DMS79 treated with DMSO at 0.1 percent for 48 hours (cell line): Measurements from ENCODE around the gene MPPED2.

Source experiments
- DNase-seq: peaks from one replicate; lab custom pipeline; 2025; lab: John Stamatoyannopoulos, UW

MPPED2 gene

DNA sequence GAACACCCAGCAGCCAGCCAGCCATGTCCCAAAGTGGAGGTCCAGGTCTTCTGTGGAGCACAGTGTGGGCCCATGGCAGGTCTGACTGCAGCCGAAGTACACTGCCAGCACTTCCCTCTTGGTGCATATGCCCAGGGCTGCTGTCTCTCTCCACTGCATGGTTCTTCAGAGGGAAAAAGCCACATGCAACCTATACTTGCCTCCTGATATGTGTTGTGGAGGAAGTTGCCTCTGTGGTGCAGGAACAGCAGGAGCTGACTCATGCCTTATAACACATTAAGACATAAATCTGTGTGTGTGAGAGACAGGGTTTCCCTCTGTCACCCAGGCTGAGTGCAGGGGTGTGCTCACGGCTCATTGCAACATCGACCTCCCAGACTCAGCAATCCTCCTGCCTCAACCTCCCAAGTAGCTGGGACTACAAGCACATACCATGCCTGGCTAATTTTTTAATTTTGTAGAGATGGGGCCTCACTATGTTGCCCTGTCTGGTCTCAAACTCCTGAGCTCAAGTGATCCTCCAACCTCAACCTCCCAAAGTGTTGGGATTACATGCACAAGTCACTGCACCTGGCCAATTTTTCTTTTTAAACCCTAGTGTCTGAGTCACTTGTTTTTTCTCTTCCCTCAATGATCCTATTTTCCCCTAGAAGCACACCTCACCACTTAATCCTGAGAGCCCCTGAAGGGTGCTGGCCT is 98.8 kb downstream of the MPPED2 start:
- DNase-seq = no peak

DNA sequence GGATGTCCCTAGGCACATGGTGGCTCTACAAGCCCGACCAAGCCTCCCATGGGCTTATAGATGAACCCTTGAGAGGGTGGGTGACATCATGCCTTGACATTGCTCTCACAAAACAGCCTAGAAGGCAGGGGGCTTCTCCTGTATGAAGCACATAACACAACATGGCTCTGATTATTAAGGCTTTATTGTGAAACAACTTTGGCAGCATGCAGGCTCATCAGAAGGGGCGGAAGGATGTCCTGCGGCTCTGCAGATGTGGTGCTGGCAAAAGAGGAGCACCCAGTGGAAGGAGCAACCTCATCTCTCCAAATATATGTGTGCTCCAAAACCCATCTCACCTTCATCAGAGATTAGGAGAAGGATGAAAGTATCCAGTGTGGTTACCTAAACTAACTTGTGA is 100.4 kb downstream of the MPPED2 start:
- DNase-seq = no peak

DNA sequence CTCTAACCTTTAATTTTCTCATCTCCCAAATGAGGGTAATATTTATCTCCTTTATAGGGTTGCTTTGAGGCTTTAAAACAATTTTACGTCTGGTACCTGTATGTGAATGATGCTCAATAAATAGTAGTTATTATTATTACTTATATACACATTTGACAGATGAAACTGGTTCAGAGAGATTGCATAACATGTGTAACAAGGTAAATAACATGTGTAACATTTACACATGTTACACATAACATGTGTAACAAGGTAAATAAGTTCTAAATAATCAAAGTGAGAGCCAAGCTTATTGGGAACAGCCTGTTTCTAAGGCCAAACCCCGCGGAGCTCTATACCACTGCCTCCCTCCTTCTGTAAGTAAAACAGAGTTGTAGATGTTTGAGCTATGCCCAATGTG is 100.9 kb downstream of the MPPED2 start:
- DNase-seq = no peak

DNA sequence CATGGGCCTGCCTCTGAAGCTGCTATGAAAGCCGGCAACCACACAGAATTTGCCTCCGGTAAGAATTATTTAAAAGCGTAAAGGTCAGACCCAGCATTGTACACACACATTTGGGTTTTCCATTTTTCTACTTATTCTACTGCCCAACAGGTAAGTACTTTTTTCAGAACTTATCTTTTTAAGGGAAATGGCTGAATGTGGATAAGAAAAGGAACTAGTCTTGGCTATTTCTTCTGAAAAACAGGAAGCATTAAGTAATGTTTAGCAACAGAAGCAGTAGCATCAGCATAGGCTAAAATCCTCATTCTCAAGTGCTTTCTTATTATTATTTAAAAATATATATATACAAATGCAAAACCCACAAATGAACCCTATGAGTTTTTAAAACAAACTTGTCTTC is 103.1 kb downstream of the MPPED2 start:
- DNase-seq = no peak

DNA sequence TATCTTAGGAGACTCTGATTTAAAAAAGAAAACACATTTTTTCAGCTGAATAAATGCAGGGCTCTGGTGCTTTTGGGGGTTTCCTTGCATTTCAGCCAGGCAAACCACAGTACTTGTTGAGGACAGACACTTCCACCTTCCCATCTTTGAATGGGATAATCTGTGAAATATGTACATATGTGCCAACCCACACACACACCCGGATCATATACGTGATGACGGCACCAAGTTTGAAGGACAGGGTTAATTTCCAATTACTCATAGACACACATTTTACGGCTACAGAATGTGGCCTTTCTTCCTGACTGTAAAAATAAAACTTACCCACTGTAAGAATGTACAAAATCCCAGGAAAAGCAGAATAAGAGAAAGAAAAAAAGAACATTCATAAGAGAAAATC is 104.4 kb downstream of the MPPED2 start:
- DNase-seq = no peak

DNA sequence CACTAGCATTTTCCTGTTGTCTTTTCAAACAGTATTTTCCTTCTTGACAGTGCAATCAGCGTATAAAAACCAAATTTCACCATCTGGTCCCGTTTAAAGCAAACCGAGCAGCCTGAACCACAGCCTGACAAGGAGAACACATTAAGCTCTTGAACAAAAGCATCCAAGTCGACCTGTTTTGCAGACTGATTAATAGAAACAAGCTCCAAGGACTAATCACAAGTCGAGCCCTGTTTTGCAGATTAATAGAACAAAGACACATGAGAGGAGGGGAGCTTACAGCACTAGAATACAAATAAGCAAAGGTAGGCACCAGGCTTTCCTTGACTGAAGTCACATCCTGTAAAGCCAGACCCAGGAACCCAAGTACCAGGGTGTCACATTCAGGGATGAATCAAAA is 104.8 kb downstream of the MPPED2 start:
- DNase-seq = no peak

DNA sequence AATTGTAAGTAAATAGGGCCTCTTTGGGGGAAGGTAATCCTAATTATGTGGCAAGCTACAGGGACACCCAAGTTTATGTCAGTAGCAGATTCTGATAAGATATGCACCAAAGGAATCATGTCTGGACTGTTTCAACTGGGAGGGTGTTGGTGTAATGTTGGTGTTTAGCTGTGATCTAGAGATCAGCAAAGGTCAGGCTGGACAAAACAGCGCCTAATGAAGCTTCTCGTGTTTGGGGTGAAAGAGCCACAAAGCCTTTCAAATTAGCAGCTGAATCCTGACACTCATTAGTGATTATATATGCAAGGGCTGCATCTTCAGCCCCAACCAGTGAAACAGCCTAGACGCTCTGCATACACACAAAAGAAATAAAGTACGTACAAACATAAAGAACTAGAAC is 106.3 kb downstream of the MPPED2 start:
- no peak for DNase-seq

DNA sequence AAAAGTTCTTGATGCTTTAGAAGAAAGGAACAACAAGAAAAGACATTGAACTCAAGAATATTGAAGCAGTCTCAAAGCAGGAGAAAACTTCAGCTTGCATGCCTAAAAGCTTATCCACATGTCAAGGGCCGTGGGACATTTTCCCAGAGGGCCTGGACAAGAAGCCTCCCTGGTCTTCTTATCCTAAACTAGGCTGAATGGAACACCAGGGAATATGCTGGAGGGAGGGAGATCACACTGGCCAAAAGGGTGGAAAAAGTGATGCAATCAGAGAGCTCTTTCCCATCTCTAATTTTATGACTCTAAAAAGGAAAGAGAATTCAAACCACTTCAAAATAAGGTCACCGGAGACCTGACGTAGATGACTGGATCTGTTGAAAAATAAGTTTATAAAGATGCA is 107.2 kb downstream of the MPPED2 start:
- no peak for DNase-seq

DNA sequence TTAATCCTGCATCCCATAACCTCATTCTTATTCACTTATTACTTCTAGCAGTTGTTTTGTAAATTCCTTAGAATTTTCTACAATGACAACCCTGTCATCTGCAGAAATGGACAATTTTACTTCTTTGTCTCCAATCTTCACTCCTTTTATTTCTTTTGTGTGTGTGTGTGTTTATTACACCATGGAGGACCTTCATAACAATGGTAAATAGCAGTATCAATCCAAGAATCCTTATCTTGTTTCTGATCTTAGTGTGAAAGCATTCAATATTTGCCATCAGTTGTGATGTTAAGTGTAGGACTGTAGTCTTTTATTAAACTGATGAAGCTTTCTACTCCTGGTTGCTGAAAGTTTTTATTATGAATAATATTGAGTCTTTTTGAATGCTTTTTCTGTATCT is 109.1 kb downstream of the MPPED2 start:
- DNase-seq = no peak

DNA sequence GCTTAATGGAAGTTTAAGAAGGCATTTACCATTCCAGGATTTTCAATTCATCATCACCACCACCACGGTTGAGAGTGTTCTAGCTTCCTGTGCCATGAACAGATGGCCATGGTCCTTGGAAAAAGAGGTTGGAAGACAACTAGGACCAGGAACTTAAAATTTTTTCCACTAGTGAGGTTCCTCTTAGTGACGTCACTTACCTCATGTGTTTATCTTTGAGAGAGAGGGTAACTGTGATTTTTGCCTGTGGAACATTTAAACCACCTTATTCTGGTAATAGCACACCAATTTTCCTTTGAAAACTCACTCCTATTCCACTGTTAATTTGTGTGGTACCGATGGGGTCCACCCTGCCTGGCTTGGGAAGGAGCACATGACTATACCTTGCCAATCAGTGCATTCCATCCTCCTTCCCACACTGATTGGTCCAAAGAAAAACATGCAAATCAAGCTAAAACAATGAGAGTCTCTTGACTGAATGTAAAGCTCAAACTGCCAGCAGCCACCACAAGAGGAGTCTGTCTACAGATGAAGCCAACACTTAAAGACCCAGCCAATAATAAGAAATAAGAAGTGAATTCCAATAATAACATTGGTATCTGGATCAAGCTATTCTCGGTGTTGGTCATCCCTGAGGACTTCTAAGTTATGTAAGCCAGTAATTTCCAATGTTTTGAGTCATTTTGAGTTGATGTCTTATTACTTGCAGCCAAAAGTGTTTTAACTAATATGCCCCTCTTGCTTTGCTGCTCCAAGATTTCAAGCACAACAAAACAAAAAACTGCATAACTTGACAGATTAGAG is 111.8 kb downstream of the MPPED2 start:
- DNase-seq = no peak

DNA sequence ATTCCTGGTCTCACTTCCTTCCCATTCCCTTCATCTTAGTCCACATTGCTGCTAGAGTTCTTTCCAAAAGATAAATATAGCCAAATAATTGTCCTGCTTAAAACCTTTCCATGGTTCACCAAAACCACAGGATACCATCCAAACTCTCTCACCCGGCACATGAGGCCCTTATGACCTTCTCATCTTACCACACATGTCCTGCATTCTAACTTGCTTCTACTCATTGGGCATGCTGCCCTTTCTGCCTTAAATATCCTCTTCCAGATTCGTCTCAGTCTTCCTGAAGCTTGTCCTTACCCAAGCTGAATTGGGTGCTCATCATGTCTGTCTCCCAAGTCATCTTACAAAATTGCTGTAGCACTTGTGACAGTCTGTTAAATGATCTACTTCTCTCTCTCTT is 114.9 kb downstream of the MPPED2 start:
- no peak for DNase-seq

DNA sequence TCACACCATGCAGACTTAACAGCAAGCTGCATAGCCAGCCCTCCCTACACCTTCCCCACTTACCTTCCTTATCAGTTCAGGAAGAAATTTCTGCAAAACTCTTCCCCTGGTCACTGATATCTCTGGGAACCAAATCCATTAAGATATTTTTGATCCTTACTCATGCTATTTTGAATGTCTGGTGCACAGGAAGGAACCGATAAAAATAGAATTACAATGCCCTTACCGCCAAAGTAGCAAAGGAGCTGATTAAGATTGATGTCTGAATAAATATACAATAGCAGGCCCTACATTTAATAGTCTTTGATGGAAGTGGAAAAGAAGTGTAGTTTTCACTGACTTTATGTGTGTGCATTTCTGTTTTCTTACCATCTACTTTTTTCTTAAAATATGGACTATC is 117.3 kb downstream of the MPPED2 start:
- no peak for DNase-seq

DNA sequence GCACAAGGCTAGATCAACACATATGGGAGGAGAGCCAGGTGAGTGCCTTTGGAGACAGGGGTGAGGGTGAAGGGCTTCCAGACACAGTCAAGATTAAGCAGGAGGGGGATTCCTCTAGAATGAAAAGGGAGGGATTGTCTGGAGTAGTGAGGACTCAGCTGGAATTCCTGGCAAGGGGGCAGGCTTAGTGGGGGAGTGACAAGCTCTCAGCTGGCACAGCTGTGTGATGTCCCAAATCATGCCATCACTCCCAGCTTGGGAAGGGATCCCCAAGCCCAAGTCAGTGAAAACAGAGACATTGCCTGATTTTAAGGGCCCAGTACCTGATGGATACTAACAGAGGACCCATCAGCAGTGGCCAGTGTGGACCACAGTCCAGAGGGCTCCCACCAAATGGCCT is 119.0 kb downstream of the MPPED2 start:
- no peak for DNase-seq

DNA sequence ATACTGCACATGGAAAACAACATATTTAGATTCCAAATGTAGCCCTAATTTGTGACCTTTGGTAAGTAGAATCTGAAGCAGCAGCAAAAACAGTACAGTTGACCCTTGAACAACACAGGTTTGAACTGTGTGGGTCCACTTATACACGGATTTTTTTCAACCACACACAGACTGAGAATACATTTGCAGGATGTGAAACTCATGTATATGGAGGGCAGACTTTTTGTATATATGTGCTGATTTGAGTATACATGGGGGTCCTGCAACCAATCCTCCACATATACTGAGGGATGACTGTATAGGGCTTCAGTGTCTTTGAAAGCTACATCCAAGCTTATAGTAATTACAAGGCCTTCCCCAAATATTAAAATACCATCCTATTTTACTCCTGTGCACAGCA is 120.5 kb downstream of the MPPED2 start:
- no peak for DNase-seq

DNA sequence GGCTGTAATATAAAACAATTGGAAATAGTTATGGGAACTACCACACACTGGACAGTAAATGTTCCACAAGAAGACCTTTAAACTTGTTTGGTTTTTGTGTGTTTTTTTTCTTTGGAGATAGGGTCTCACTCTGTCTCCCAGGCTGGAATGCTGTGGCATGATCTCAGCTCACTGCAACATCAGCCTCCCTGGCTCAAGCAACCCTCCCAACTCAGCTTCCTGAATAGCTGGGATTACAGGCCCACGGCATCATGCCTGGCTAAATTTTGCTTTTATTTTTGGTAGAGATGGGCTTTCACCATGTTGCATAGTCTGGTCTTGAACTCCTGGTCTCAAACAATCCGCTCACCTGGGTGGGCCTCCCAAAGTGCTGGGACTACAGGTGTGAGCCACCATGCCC is 121.0 kb downstream of the MPPED2 start:
- DNase-seq = no peak

DNA sequence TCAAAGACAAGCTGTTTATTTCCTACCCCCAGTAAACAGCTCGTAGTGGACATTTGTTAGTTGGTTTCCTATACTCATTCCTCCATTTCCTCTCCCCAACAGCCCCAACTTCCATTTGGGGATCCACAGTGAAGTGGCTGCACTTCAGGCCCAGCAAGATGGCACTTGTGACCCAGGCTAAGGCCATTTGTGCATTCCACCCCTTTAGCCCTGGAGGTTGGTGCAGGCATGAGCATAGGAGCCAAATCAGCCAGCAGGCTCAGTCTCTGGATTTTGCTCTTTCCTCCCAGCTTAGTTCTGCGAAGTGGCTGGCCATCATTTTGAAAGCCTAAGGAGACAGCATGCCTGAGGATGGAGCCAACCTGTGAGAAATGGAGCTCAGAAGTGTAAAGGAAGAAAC is 122.9 kb downstream of the MPPED2 start:
- DNase-seq = no peak

DNA sequence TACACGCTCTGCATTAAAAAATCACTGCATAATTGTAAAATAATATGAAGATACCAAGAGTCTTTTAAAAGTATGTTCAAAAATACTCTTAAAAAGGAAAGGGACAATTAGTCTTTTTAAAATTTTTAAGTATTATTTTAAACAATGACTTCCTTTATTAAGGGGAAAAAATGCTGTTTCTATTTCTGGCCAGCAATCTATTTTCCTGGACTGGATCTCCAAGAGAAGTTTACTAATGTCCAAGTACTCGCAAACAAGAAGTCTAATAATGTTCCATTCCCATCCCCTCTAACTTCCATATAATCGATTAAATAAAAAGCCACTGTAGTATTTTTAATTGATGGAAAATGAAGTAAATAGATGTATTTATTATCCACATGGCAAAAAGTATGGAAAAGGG is 123.7 kb downstream of the MPPED2 start:
- DNase-seq = no peak

DNA sequence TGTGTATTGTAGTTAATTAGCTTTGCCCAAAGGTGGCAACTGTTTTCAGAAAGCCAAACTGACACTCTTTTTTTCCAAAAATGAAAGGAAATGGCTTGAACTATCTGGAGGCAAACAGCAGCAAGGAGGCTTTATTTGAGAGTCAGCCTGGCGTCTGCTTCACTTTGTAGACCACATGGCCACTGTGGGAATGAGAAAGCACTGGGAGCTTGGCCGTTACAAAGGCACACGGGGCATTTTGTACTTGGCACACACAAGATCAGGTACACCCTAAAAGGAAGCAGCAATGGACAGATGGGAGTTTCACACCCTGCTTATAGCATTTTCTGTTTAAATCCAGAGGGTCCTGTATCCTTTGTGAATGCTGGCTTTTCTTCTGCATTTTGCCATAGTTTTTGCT is 126.3 kb downstream of the MPPED2 start:
- no peak for DNase-seq

DNA sequence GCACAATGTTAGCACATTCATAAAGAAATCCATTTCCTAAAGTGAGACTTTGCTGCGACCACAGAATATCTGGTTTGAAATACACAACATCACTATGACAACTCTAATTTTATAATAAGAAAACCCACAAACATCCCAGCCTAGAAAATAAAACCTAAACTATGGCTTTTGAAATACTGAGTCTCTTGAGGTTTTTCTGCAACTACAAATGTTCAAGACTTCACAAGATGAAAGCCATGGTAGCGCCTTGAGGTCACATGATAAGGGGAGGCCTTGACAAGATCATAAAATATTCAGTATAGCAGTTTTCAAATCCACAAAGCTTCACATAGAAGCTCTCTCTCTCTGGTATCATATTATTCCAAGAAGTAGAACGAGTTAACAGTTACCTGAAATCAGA is 126.8 kb downstream of the MPPED2 start:
- DNase-seq = no peak

DNA sequence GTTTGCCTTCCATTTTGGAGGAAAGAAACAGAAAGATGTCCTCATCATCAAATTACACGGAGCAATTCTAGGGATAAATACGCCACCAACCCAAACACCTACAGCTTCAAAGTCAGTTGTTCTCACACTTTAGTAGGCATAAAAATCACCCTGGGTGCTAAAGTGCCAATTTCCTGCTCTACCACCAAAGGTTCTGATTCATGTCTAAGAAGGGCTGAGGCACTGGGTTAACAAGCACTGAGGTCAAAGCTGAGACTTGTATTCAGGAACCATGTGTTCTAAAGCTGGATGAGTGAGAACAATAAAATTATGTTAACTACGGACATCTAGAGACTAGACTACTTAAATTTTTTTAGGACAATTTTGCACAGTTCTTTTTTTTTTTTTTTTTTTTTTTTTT is 127.6 kb downstream of the MPPED2 start:
- DNase-seq = no peak

DNA sequence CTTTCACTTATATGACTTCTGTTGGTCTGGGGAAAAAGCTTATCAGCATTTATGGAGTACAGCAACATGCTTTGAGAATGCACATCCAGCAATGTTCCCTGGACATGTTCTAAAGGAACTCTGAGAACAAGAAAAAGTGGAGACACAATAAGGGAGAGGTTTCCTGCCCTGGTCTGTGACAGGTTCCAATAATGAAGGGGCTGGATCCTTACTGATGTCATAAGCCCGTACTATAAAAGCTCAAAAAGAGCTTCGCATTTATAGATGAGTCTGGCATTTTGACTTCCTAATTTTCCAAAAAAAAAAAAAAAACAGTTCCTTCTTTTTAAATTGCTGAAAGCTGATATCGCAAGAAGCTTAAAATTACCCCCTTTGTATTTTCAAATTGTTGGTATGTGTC is 129.1 kb downstream of the MPPED2 start:
- no peak for DNase-seq

DNA sequence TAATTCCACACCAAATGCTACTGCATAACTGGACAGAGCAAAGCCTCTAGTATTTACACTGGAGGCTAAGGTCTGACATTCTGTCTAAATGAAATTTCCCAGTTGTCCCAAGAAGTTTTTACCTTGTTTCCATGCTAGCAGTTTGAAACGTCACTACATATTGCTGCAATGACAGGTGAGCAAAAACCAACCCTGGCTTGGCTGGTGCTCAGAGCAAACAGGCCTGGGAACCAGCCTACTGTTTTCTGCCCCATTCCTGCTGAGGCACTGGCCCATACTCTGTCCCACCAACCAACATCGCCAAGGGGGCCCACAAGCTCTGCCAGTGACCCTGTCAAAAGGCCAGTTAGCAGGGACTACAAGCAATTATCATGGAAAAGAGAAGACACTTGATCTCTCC is 131.1 kb downstream of the MPPED2 start:
- DNase-seq = no peak

DNA sequence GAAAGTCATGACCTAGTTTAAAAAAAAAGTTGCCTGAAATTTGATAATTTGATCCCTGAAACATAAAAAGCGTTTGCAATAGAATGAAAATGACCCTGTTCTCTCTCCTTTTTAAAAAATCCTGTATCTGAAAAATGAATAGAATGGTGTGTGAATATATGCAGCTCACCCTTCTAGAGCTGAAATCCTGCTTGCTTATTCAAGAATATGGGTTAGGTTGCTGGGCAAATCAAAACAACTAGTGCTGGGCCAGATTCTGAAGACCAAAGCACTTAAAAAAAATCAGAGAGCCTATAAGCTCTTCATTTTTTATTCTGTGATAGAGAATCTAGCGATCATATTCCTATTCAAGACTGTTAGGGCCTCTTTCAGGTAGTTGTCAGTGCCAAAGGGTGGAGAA is 131.6 kb downstream of the MPPED2 start:
- no peak for DNase-seq

DNA sequence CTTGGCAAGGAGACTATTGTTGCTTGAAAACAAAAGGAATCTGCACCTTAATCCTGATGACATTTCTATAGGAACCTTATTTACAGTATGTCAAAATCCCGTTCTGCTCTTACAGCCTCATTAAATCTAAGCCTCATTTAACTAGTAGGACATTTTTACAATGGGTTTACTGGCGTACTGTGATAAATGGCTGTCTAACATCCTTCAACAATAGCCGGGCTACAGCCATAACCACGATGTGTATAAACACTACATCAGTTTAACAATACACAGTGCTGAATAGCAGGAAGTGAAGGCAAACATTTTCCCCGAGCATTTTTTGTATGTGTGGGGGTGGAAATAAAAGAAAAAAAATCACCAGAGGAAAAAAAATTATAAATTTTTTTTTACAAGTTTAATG is 132.0 kb downstream of the MPPED2 start:
- DNase-seq = no peak
